HG02973 (cell line): ENCODE results near the gene LIX1.
"Not testable (repeated sequence)": the region's sequence is repeated elsewhere in the genome, so short reads cannot be mapped to it uniquely, and the experiment has no call there.

Source experiments
- ATAC-seq: cut with Tn5 transposase; IDR thresholded peaks from one replicate; pipeline ENCODE4 v1.9.1; 2021; ENCODE audit warnings: moderate library complexity; ENCODE audit not compliant: unreplicated experiment

Gene LIX1

DNA sequence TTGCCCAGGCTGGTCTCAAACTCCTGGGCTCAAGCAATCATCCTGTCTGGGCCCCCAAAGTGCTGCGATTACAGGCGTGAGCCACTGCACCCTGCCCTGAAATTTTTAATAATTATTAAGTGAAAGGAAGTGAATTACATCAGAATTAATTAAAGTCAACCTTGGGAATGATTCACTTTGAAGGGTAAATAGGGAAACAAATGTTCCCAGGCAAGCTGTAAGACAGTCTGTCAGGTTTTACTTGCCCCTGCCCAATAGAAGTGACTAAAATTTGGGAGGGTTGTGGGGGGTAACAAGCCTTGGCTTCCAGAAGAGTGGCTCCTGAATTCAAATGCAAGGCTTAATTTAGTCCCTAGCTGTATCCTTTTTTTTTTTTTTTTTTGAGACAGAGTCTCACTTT is 1.3 kb upstream of the LIX1 start:
- no peak for ATAC-seq

DNA sequence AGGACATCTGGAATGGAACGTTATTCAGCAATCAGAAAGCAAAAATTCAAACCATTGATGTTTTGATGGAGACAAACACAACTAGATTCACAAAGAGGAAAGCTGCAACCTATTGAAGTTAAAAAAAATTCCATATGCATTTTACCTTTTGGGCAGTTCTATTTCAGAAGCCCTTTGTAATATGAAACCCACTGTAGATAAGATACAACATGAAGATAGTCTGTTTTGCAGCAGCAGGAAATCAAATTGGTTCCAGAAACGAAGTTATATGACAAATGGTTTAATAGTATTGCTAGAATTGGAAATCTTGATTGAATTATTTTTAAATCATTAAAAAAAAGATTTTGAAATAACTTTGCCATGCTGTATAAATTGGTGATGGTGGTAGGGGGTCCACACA is 872 bp downstream of the LIX1 start:
- ATAC-seq = no peak

DNA sequence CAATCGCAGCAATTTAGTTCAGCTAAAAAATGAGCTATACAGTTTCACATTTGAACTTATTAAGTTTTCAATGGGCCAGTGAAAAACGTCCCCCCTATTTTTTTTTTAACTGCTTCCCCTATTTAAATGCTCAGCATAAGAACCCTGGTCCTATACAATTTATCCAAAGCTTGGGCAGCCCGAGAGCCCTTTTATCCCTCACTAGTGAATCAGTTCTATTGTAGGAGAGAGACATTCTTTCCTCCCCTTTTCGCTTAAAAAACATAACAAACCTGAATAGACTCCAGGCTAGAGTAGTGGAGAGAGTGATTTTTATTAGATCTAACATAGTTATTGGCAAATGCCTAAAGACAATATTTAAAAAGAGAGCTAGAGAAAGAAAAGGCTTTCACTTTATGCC is 1.4 kb downstream of the LIX1 start:
- no peak for ATAC-seq

DNA sequence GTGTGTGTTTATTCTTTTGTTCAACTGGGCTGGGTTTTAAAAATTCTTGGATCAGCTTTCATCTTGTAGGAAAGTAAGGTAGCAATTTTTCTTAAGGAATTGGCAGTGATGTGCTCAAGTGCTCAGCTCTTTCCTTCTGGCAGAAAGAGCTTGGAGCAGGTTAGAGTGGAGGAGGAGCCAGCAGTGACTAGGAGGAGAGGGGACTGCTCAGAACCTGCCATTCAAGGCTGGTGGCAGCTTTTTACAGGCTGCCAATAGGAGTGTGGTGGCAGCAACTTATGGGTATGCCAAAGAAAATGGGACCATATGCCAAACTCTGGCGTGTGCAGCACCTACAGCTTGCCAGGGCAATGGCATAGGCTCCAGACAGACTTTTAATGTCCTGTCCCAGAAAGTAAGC is 2.2 kb downstream of the LIX1 start:
- not testable (repeated sequence) for ATAC-seq

DNA sequence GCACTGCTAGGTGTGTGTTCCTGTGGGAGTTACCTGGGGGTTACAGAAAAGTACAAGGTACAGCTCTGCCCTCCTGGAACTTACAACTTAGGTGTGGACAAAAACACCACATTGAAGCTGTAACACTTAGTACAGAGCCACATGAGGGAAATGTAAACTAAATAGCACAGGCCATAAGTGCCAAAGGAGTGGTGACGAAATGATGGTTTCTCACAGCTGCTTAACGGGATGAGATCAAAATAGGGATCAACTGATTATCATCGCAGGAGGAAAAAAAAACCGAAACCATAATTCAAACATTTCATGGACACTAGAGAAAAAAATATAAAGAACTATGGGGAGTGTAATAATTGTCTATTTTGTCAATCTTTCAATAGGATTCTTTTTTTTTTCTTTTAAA is 5.9 kb downstream of the LIX1 start:
- no peak for ATAC-seq

DNA sequence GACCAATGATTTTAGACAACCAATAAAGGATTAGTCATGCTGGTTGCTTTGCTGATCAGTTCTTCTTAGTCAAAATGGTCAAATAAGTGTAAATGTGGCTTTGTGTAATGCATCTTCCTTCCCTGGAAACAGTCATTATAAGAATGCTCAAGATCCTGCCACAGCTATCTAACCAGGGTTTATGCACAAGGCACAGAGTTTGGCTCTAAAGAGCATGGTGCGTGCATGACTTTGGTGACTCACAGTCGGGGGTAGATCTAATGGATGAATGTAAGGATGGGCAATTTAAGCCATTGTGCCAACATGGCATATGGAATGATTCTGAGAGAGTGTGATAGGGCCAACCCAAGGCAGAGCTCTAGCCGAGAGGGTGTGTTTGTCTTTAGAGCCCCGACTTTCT is 6.5 kb downstream of the LIX1 start:
- ATAC-seq = no peak

- ATAC-seq = no peak
Observed at GRCh38 chr5:97134634-97135033, 7.8 kb downstream of the LIX1 start.

GRCh38 chr5:97133101-97133500 is 9.3 kb downstream of the LIX1 start:
- no peak for ATAC-seq

GRCh38 chr5:97131921-97132320 is 10.5 kb downstream of the LIX1 start:
- ATAC-seq = no peak

DNA sequence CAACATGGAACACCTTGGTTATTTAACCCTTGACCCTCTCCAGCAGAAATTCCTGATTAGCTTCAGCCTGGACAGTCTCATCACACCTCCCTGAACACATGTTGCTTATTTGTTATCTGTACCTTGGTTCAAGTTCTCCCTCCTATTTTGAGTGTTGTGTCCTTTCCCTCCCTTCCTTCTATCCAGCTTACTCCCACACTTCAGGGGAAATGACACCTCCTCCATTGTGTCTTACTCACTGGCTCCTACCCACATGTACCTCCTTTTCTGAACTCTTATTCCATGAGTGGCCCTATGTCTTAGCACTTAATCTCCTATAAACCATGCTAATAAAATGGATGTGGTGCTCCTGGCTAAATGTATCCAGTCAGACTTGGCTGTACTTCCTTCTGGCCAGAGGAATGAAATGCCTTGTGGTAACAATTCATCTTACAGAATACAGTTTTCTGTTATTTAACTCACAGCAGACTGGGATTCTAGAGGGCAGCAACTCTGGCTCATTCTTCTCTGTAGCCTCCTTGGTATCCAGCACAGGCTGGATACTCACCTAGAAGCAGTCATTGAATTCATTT is 11.2 kb downstream of the LIX1 start:
- ATAC-seq = no peak

DNA sequence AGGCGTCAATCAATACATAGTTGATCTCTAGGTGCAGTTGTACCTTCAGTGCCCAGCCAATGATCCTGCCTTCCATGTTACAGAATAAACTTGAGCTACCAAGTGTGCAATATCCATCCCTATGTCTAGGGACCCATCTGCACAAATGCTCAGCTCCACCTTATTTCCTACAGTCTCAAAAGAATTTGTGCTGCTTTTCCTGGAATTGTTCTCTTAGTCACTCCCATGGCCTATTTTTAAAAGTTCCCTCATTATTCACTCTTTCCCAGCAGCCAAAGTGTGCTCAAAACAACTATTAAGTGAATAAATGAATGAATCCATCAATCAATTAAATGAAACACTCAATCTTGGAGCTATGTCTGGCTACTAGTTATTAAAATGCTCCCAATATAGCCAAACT is 14.7 kb downstream of the LIX1 start:
- no peak for ATAC-seq

GRCh38 chr5:97125125-97125683 is 17.2 kb downstream of the LIX1 start:
- no peak for ATAC-seq

DNA sequence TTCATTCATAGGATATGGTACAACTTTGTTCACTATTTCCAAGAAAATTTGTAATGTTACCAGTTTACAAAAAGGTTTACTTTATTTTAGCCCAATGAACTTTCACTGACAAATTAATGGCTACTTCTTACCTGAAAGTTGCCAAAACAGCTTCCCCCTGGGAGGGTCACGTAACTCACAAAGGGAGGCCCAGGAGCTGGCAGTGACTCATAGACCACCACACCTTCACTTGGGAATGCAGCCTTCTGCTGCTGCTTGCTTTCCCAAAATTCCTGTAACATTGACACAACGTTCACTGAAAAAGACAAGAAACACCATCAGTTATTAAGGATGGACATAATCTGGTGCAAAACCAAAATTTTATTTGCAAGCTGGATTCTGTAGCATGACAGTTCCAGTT is 18.1 kb downstream of the LIX1 start:
- ATAC-seq = no peak

GRCh38 chr5:97121848-97122247 is 20.6 kb downstream of the LIX1 start:
- ATAC-seq = no peak

DNA sequence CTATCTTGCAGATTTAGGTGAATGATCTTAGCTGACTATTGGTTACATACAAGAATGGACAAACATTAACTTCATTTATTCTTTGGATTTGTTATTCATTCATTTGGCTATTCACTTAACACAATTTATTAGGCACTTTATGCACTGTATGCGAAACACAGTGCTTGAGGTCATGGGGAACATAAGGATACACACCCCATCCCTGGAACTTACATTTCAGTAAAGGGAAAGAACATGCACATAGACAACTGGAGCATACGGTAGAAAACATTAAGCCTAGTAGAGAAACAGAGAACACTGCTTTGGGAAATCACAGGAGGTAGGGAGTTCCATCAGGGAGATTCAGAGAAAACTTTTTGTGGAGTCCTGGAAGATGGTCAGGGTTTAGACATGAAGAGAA is 22.2 kb downstream of the LIX1 start:
- no peak for ATAC-seq

- ATAC-seq = no peak
Observed at GRCh38 chr5:97119007-97119390, 23.4 kb downstream of the LIX1 start.

- no peak for ATAC-seq
Observed at GRCh38 chr5:97118261-97119006, 24.0 kb downstream of the LIX1 start.

DNA sequence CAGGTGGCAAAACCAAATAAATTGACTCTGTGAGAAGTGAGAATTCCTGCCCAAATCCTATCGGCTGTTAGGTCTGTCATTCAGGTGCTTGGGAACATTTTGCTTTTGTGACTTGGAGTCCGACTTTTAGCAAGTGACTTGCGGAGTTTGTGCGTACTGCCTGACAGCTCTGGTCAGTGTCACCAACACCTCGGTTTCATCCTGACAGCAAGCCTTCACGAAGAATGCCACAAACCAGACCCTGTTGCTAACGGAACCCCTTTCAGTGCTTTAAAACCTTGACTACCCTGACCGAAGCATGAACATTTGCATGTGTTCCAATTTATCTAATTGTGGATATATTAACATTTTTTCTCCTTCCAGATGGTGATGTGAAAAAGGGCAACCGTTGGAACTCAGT is 26.5 kb downstream of the LIX1 start:
- no peak for ATAC-seq

DNA sequence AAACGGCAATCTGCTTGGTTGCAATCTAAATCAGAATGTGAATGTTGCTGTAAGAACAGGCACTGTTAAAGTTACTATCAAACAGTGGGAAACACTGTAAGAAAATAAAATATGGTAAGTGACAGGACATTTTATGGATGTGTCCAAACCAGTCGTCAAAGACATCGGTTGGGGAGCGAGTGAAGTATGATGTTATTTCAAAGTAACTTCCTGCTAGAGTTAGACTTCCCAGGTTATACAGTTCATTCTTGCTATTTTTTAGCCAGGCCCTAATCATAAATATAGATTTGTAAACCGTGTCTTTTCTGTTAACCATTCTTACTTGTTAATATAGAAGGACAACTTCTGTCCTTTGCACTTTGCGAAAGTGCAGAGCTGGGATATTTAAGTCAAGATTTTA is 30.2 kb downstream of the LIX1 start:
- no peak for ATAC-seq

- no peak for ATAC-seq
Observed at GRCh38 chr5:97111616-97112015, 30.8 kb downstream of the LIX1 start.

GRCh38 chr5:97111004-97111403 is 31.4 kb downstream of the LIX1 start:
- ATAC-seq = no peak

- ATAC-seq = no peak
Observed at GRCh38 chr5:97107318-97107717, 35.1 kb downstream of the LIX1 start.

GRCh38 chr5:97106216-97106581 is 36.2 kb downstream of the LIX1 start:
- no peak for ATAC-seq
